ENCODE measurements around the gene ATG16L1.
A peak's percentile ranks its signal among the peaks of the same experiment; 100 is the strongest.

Gene ATG16L1

GRCh38 chr2:233251306-233252116 is at the start of gene ATG16L1:
TSS of gene ATG16L1 (plus strand) at chr2:233251673. CDS start at chr2:233251828, 155 bp downstream.
- peak; percentile 95 to 96 for DNase-seq

DNA sequence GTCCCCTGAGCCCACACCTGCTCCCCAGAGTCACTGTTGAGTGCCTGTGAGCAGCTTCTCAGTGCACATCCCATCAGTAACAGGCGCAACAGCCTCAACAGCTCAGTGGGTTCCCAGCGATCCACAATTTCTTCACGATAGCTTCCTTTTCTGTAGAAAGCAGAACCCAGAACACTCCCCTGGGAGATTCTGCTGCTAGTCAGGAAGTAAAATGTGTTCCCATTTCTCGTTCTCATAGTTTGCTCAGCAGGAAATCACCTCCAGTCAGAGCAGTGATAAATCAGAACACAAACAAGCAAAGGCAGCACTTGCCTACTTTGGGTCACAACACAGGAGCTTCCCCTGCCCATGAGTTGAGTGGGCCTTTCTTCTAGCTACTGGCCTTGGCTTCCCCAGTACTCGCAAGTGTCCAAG is 48.9 kb upstream of the ATG16L1 start:
- no peak for DNase-seq

DNA sequence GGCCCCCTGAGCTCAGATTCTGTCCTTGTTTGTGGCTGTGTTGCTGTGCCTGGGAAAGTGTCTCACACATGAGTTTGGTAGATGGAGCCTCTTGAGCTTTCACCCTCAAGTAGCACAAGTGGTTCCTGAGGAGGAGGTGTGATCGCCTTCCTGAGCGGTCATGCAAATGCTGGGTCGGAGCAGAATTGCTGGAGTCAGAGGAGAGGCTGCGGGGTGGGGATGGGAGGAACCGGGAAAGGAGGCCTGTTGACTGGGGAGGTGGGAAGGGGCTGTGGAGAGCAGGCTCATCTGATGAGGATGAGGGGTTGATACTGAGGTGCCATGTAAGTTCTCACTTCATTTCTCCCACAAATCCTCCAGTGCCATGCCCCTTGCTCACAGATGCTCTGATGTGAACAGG is 48.4 kb upstream of the ATG16L1 start:
- no peak for DNase-seq

- DNase-seq, result no peak
These were observed 47.1 kb upstream of the ATG16L1 start for GRCh38 chr2:233204286-233204936.

- DNase-seq, result no peak
These were observed 42.9 kb upstream of the ATG16L1 start for GRCh38 chr2:233208382-233209116.

DNA sequence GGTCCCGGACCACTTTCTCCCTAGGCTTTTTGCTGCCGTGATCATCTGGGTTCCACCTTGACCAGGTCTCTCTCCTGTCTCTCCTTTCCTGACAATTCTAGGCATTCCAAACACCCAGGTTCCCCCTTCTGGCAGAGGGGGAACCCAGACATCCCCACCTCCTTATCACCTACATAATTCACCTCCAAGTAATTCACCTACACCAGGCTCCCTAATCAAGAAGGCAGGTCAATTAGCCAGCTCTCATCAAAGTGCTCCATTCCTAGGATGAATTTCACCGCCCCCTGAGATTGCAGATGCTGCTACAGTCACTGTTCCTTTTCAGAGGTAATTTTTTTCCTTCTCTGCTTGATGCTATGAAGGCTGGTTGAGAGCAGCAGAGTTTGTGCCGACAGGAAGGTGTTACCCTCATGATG is 42.3 kb upstream of the ATG16L1 start:
- no peak for DNase-seq

DNA sequence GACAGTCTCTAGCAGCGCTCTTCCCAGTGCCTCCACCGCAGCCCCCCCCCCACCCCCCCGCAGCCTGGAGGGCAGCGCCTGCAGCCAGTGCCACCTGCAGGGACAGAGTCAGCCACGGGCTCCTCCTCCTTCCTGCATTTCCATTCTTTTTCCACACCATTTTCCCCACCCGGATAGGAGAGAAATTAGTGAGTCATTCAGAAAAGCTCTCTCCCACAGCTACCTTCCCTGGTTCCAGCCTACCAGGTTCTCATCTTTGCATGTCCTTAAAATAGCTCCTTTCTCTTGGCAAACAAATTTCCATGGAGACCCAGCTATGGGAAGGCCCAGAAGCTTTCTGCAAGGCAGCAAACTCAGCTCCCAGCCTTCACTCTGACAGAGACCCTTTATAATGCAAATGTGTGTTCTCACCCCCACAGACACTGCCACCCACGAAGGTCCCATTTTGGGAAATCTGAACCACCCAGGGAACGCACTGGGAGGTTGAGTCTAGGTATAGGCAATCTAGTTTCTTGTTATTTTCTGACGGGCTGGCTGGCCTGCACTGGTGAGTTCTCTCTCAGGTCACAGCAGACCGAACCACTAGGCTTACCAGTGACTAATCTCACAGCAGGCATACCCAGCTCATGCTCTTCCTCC is 41.8 kb upstream of the ATG16L1 start:
- DNase-seq, result no peak

DNA sequence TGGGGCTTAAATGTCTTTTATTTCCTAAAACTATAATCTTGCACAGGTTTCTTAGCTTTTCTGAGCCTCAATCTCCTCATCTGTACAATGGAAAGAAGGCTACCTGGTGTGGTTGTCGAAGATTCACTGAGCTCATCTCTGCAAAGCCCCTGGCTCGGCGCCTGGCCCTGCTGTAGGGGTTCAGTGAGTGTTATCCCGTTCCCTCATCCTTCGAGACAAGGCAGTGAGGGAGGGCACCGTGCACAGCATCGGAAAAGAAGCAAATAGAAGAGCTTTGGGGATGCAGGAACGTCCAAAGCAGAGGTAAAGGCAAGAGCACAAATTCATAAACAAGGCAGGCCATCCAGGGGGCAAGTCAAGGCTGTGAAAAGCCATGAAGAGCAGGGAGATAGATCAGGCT is 41.2 kb upstream of the ATG16L1 start:
- no peak for DNase-seq

GRCh38 chr2:233210843-233211547 is 40.5 kb upstream of the ATG16L1 start:
- no peak for DNase-seq

GRCh38 chr2:233211548-233211895 is 40.0 kb upstream of the ATG16L1 start:
- DNase-seq, result no peak

DNA sequence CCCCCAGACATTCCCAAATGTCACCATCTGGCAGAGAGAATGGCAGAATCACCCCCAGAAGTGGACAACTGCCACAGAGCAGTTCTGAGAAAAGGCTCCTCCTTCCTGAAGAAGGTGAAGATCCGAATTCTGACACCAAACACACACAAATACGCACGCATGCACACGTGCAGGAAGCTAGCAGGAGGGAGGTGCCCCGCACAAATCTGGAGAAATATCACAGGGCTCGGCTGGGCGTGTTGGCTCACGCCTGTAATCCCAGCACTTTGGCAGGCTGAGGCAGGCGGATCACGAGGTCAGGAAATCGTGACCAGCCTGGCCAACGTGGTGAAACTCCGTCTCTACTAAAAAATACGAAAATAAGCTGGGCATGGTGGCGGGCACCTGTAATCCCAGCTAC is 38.5 kb upstream of the ATG16L1 start:
- no peak for DNase-seq

GRCh38 chr2:233213975-233214374 is 37.5 kb upstream of the ATG16L1 start:
- no peak for DNase-seq

GRCh38 chr2:233217892-233218377 is 33.5 kb upstream of the ATG16L1 start:
- peak in 1 of 2 donors; percentile 46 for DNase-seq

DNA sequence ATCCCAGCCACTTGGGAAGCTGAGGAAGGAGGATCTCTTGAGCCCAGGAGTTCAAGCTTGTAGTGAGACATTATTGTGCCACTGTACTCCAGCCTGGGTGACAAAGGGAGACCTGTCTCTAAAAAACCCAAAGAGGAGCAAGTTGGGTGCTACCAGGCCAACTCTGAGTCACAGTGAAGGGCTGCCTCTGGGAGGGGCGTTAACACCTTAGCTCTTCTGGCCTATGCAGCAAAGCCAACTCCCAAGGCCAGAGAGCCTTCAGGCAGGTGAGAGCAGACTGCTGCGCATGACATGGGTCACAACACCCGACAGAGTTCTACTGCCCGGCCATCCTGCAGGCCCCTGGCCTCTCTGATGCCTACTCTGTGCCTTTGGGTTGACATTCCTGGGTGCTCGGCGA is 32.6 kb upstream of the ATG16L1 start:
- DNase-seq, result no peak

DNA sequence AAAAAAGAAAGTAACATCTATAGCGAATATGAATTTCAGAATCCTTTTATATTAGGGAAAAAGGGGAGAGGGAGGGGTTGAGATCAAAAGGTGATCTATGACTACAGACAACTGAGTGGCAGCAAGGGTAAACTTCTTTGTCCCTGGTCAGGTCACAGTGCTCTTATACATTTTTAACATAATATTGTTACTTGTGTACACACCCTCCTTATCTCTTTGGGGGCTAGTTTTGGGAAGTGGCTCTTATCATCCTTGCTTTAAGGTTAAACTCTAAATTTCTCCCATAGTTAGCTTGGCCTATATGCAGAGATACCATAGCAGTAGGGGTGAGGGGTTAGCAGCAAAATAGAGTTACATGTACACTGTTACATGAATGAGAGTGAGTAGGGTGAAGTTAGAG is 31.6 kb upstream of the ATG16L1 start:
- no peak for DNase-seq

DNA sequence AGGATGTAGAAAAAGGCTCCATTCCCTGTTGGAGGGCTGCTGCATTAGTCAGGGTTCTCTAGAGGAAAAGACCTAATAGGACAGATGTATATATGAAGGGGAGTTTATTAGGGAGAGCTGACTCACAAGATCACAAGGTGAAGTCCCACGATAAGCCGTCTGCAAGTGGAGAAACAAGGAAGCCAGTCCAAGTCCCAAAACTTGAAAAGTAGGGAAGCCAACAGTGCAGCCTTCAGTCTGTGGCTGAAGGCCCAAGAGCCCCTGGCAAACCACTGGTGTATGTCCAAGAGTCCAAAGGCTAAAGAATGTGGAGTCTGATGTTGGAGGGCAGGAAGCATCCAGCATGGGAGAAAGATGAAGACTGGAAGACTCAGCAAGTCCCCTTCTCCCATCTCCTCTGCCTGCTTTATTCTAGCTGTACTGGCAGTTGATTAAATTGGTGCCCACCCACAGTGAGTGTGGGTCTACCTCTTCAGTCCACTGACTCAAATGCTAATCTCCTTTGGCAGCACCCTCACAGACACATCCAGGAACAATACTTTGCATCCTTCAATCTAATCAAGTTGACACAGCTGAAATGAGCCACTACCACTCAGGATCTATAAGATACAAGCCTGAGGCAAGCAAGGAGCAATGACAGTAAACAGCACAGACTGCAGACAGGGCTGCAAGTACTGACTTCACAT is 30.0 kb upstream of the ATG16L1 start:
- DNase-seq, result no peak

DNA sequence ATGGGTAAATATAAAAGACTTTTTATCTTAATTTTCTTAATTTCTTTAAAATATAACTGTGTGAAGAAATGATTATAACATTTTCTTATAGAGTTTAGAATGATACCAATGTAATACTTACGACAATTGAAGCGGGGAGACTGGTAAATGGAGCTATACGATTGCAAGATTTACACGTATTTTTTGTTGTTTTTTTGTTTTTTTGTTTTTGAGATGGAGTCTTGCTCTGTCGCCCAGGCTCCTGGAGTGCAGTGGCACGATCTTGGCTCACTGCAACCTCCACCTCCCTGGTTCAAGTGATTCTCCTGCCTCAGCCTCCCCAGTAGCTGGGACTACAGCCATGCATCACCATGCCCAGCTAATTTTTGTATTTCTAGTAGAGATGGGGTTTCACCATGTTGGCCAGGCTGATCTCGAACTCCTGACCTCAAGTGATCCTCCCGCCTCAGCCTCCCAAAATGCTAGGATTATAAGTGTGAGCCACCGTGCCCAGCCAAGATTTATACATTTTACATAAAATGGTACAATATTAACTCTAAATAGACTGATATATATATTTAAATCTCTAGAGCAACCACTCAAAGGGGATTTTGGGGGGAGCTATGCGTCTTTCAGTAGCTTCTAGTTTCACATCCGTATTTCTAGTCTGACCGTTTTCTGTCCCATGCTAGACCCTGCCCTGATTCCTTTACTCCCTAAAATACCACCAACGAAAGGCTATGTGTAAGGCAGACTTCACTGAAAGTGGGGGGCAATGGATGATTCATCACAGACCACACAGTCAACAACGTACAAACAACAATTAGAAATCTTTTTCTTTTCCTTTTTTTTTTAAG is 28.2 kb upstream of the ATG16L1 start:
- no peak for DNase-seq

DNA sequence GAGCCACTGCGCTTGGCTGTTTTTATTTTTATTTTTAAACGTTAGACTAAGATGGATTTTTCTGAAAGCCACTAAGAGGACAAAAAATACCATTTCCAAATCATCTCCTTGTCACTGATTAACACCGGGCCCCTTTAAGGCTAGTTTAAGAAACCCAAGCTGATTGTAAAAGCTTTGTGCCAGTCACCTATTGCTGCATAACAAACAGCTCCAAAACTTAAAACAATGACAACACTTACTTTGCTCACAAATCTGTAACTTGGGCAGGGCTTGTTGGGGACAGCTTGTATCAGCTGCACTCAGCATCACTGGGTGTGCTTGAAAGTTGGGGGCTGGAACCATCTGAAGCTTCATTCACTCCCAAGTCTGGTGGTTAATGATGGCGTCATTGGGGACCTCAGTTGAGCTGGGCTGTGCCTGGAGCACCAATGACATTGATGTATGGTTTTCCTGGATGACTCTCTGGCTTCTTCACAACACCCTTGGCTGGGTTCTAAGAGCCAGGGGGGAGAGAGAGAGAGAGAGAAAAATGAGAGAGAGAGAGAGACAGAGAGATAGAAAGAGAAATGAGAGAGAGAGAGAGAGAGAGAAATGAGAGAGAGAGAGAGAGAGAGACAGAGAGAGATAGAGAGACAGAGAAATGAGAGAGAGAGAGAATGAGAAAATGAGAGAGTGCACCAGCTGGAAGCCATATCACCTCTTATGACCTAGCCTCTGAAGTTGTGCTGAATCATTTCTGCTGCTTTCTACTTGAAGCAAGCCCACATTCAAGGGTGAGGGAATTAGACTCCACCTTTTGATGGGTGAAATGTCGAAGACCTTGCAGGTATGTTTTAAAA is 26.0 kb upstream of the ATG16L1 start:
- no peak for DNase-seq

DNA sequence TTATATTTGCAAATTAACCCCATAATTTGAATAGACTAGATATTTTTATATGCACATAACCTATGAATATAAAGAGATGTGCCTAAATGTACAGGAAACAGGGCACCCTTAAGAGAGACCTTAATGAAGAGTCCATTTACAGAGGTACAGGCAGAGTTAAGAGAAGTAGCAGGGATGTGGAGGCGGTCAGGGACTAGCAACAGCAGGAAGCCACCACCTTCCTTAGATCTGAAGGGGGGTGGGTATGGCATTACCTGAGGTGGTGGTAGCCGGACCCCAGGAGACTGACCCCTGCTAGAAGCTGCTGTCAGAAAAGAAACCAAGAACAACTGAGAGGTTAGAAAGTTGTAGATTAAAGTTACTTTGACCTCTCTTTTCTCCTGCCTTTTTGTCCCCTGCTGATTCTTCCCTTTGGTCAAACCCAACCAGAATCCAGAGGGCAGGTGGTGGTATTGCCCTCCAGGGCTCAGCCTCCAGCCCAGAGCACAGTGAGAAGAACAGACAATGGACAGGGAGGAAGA is 24.9 kb upstream of the ATG16L1 start:
- no peak for DNase-seq
